Measurements from ENCODE around the gene ARAP1. TPM values are rescaled to one million over a fixed set of nuclear protein-coding genes. Genes with fewer than 3 reads are reported as not detected.

ARAP1 gene
- total RNA-seq, 2 donors from 2014 or later: 70.4 to 89.8 TPM

DNA sequence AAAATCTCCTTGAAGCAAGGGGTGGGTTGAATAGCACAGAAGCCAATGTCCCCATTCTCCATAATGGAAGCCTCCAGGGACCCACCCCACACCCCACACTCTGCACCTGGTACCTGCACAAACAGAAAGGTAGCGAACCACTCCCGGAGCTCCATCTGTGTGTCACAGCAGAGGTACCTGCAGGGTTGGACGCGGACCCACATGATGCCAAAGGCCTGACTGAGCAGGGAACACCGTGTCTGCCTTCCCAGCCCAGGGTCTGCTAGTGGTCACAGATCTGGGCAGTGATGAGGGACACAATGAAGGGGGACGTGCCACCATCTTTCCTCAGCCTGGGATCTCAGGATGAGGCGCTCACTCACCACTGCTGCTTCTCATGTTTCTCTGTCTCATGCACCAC is 64.9 kb downstream of the ARAP1 start:
- no peak for DNase-seq
- intact Hi-C loops (cut with DNase I): loop anchor here (10.0 kb wide), 1 partner anchor 213 kb away; no protein-coding TSS in a partner anchor
- no peaks in the 10 kb centered on the region for H3K4me1 ChIP-seq
- H3K9me3 ChIP-seq: no peaks in the 10 kb centered on the region
- no peak overlapping the region for H3K27ac ChIP-seq
- no peaks in the 10 kb centered on the region for H3K27me3 ChIP-seq
- TF ChIP-seq, protein P1, sequence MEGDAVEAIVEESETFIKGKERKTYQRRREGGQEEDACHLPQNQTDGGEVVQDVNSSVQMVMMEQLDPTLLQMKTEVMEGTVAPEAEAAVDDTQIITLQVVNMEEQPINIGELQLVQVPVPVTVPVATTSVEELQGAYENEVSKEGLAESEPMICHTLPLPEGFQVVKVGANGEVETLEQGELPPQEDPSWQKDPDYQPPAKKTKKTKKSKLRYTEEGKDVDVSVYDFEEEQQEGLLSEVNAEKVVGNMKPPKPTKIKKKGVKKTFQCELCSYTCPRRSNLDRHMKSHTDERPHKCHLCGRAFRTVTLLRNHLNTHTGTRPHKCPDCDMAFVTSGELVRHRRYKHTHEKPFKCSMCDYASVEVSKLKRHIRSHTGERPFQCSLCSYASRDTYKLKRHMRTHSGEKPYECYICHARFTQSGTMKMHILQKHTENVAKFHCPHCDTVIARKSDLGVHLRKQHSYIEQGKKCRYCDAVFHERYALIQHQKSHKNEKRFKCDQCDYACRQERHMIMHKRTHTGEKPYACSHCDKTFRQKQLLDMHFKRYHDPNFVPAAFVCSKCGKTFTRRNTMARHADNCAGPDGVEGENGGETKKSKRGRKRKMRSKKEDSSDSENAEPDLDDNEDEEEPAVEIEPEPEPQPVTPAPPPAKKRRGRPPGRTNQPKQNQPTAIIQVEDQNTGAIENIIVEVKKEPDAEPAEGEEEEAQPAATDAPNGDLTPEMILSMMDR (IDR thresholded peaks at IDR 0.05): no peak
- no peak overlapping the region for H3K4me3 ChIP-seq
- no peak overlapping the region for H3K9ac ChIP-seq (ENCODE audit: low read depth in 2 of 2, low read length in 2 of 2)
- peaks cover 4% of the 10 kb centered on the region for H3K36me3 ChIP-seq

DNA sequence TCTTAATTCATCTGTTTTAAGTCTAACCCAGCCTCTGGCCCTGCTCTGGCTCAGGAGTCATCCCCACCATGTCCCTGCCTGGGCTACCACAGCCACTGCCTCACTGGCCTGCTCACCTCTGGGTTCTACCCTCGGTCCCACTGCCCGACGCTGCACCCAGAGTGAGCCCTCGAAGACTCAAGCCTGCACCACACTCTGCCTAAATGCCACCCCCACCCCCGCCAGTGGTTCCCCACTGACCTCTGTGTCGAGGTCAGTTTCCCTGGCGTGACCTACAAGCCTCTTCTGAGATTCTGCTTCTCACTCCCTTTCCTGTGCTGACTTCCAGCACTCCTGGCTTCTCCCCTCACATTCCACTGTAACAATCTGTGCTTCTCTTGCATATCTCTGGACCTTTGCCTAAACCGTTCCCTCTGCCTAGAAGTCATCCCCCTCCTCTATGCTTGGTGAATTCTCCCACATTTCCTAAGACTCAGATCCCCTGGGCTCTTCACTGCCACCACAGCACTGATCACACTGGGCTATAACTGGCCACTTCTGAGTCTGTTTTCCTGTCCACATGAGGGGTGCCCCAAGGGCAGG is 65.5 kb downstream of the ARAP1 start:
- intact Hi-C loops (cut with DNase I): loop anchor here (10.0 kb wide), 1 partner anchor 212 kb away; no protein-coding TSS in a partner anchor
- TF ChIP-seq, protein P1 (IDR thresholded peaks at IDR 0.05): no peak
- no peak overlapping the region for H3K4me3 ChIP-seq
- H3K27ac ChIP-seq: peak overlapping the region; percentile 33
- H3K4me1 ChIP-seq: no peaks in the 10 kb centered on the region
- no peak for DNase-seq
- H3K9me3 ChIP-seq: no peaks in the 10 kb centered on the region
- H3K27me3 ChIP-seq: no peaks in the 10 kb centered on the region
- no peaks in the 10 kb centered on the region for H3K36me3 ChIP-seq
- no peak overlapping the region for H3K9ac ChIP-seq (ENCODE audit: low read depth in 2 of 2, low read length in 2 of 2)

DNA sequence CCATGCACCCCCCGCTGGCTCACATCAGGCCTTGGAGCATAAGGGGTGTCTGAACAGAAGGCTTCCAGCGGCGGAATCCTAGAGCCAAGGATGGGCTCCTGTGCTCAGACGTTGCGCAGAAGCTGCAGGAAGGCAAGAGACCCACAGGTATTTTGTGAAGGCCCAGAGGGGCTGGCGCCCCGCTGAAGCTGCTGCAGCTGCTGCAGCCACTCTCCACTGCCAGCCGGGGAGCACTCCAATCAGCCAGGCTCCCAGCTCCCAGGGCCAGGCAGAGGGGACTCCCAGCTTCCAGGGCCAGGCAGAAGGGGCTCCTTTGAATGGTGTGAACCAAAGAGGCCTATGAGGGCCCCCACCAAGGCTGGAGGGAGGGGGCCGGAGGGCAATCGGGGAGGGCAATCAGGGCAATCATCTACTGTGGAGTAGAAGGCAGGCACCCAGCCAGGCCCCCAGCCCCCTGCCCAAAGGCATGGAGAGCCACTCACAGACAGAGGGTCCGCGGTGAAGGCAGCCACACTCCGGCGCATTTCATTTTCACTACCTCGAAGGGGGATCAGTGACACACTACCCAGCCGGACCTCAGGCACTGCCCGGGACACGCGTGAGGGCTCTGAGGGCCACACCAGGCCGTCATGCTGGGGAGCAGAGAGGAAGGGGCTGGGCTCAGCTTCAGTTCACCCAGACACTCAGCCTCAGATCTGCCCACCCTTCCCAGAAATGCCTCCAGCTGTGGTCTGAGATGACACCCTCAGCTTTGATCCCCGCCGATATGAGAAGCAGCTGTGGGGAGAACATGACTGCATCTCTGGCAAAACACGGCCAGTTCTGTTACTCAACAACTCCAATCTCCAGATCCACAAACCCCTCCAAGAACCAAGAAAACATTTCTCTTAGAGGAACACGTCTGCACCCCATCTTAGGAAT is 66.4 kb downstream of the ARAP1 start:
- Histone ChIP-seq H3K36me3 (no peaks in the 10 kb centered on the region), H3K27ac (peak overlapping the region; percentile 33), H3K9ac (ENCODE audit: low read depth in 2 of 2, low read length in 2 of 2) (no peak overlapping the region), H3K27me3 (no peaks in the 10 kb centered on the region), H3K4me3 (no peak overlapping the region), H3K4me1 (no peaks in the 10 kb centered on the region), H3K9me3 (no peaks in the 10 kb centered on the region)
- DNase-seq: peak; percentile 55
- TF ChIP-seq, protein P1 (IDR thresholded peaks at IDR 0.05): no peak
- intact Hi-C loops (cut with DNase I): loop anchor here (10.0 kb wide), 1 partner anchor 211 kb away; no protein-coding TSS in a partner anchor

DNA sequence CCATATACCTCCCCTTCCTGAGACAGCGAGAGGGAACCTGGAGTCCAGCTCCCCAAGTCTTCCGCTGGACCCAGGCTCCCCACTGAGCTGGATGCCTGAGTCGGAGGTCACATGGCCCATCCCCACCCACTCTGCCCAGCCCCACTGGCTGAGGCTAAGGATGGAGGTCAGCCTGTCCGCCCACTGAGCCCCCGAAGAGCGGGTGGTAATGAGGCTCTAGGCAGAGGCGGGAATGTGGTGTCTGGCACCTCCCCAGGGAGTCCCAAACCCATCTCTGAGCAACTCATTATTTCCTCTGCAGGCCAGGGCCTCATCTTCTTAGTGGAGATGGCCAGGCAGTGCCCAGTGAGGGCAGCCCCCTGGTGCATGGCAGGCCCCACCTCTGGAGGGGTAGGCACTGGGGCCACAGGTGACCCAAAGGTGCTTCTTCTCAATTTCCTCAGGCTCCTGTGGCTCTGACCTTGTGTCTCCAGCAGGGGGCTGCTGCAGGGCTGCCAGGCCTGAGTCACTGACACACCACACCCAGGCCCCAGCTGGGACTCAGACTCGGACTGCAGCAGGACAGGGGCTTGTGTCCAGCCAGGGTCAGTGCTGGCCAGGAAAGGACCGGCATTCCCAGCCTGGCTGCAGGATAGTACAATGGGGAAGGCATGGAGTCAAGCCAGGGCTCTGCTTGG is 67.8 kb downstream of the ARAP1 start:
- Histone ChIP-seq H3K4me1 (no peaks in the 10 kb centered on the region), H3K9ac (ENCODE audit: low read depth in 2 of 2, low read length in 2 of 2) (no peak overlapping the region), H3K36me3 (no peaks in the 10 kb centered on the region), H3K4me3 (no peak overlapping the region), H3K27ac (no peak overlapping the region), H3K27me3 (no peaks in the 10 kb centered on the region), H3K9me3 (no peaks in the 10 kb centered on the region)
- DNase-seq: peak; percentile 60
- TF ChIP-seq, protein P1 (IDR thresholded peaks at IDR 0.05): peak; percentile 36
- intact Hi-C loops (cut with DNase I): loop anchor here (10.0 kb wide), 1 partner anchor 210 kb away; no protein-coding TSS in a partner anchor

DNA sequence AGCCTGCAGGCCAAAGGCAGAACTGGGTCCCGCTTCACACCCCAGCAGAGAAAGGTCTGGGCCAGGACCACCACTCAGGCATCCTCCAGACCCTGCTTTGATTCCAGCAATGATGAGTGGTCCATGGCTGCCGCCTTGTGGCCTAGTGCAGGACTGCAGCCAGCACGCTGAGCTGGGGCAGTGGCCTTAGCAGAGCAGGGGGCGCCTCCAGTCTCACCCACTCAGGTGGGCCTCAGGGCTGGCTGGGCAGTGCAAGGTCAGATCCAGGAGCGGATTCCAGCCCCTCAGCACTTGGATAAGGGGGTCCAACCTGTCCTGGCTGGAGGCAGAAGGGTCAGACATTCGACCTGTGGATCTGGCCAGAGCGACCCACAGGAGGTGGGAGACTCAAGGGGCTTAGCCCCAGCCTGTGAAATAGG is 68.4 kb downstream of the ARAP1 start:
- TF ChIP-seq, protein P1 (IDR thresholded peaks at IDR 0.05): peak; percentile 92
- H3K36me3 ChIP-seq: no peaks in the 10 kb centered on the region
- H3K4me1 ChIP-seq: no peaks in the 10 kb centered on the region
- peaks cover 1% of the 10 kb centered on the region for H3K27me3 ChIP-seq
- intact Hi-C loops (cut with DNase I): loop anchor here (10.0 kb wide), 1 partner anchor 209 kb away; no protein-coding TSS in a partner anchor
- peak; percentile 69 for DNase-seq
- H3K9me3 ChIP-seq: no peaks in the 10 kb centered on the region
- H3K27ac ChIP-seq: no peak overlapping the region
- no peak overlapping the region for H3K4me3 ChIP-seq
- no peak overlapping the region for H3K9ac ChIP-seq (ENCODE audit: low read depth in 2 of 2, low read length in 2 of 2)

Data from colonic mucosa (tissue), 4 donors.